Cardiac muscle cell (in vitro differentiated cells and primary cell): Measurements from ENCODE around the gene HSBP1. TPM values are rescaled to one million over a fixed set of nuclear protein-coding genes. Genes with fewer than 3 reads are reported as not detected.

ENCODE experiments used
- DNase-seq, 2 donors: peaks; one replicate each; pipeline versions ENCODE4 v3.0.0 to v3.0.0-alpha.2; 2010 to 2017; ENCODE audit warnings: low read depth in 1 of 2, low spot score in 1 of 2
- H3K27ac ChIP-seq: fragments of 200-600 bp; sonication (generic); 2 replicates; pipeline ENCODE4 v1.5.1; 2016
- H3K27me3 ChIP-seq: fragments of 200-600 bp; sonication (generic); 2 replicates; pipeline ENCODE4 v1.6.0; 2016; ENCODE audit warnings: control low read depth
- H3K36me3 ChIP-seq: fragments of 200-600 bp; sonication (generic); 2 replicates; pipeline ENCODE4 v1.5.1; 2016; ENCODE audit warnings: control low read depth
- H3K4me1 ChIP-seq: fragments of 200-600 bp; sonication (generic); 2 replicates; pipeline ENCODE4 v1.8.1; 2017; ENCODE audit warnings: low read depth, mild to moderate bottlenecking, mixed run types
- H3K4me3 ChIP-seq: fragments of 200-600 bp; sonication (generic); 2 replicates; pipeline ENCODE4 v1.5.1; 2016; ENCODE audit warnings: mild to moderate bottlenecking
- H3K9me3 ChIP-seq: fragments of 200-600 bp; sonication (generic); 2 replicates; pipeline ENCODE4 v1.5.1; 2017; ENCODE audit warnings: low read depth, mild to moderate bottlenecking, control low read depth
- CTCF ChIP-seq: IDR thresholded peaks from 2 replicates; pipeline ENCODE4 v1.5.1; 2012; ENCODE audit warnings: low read depth, mild to moderate bottlenecking, low read length
- polyA plus RNA-seq: library from polyadenylated mRNA; unstranded; fragments of >200 nt; fragmentation: Nextera tagmentation; extraction: Ambion mirVana; gene quantifications from 2 replicates; pipeline ENCODE4 v1.2.1, GENCODE V29; 2016
- total RNA-seq: library from RNA; depleted of rRNA; stranded (reverse); fragments of >200 nt; gene quantifications from 2 replicates; pipeline ENCODE4 v1.2.3, GENCODE V29; 2016

HSBP1 gene
- total and polyA plus RNA-seq, 2 experiments from 2014 or later, result 16.7 to 529 TPM

DNA sequence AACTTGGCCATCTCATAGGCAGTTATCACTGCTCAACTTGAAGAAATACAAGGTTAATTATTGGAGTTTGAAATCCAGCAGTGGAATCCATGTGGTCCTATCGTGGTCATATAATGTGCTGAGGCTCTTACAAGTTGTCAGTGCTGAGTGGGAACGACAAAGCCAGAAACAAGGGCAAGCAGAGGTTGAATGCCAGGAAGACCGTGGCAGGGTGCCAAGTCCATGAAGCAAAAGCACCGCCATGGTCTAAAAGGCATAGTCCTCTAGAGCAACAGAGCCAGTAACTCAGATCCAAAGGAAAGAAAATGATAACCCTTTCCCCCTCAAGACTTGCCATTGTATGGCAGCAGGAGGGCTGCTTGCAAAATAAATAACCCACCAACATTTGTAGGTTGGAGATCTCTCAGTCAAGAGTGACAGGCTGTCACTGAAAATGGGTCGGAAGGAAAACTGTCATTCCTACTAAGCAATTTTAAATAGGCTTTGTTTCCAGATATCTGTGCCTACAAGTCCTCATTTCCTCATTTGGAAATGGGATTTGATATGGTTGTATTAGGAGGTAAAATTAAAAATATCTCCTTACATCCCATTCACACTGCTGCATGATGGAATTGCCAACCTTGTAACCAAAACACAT lies 36.4 kb upstream of the HSBP1 start:
- H3K27me3 ChIP-seq, result no peaks in the 10 kb centered on the region
- no peaks in the 10 kb centered on the region for H3K4me1 ChIP-seq
- H3K9me3 ChIP-seq, result no peaks in the 10 kb centered on the region
- TF ChIP-seq CTCF, result no peak
- H3K27ac ChIP-seq, result no peak overlapping the region
- no peak overlapping the region for H3K4me3 ChIP-seq
- peak; percentile 15 to 59 for DNase-seq
- H3K36me3 ChIP-seq, result no peaks in the 10 kb centered on the region

DNA sequence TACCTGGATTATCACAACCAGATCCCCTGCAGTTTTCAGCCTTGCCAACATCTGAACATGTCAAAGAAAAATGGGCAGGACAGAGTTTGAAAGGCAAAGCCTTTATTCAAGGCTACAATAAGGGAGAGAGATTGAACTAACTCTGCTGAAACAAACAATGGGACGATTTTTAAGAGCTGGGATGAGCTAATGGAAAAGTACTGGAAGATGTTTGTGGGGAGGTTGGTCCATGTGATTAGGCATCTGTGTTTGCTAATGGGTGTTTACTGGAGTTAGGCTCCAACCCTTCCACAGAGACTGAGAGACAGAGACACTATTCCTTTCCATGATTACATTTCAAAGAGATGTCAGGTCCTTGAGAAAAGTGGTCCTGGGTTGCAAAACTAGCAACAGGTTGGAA lies 35.0 kb upstream of the HSBP1 start:
- Histone ChIP-seq H3K27ac (no peak overlapping the region), H3K9me3 (no peaks in the 10 kb centered on the region), H3K4me1 (no peaks in the 10 kb centered on the region), H3K36me3 (no peaks in the 10 kb centered on the region), H3K27me3 (no peaks in the 10 kb centered on the region), H3K4me3 (no peak overlapping the region)
- DNase-seq, result no peak
- TF ChIP-seq CTCF, result no peak

- Histone ChIP-seq H3K9me3 (no peaks in the 10 kb centered on the region), H3K36me3 (no peaks in the 10 kb centered on the region), H3K27me3 (no peaks in the 10 kb centered on the region), H3K4me1 (no peaks in the 10 kb centered on the region), H3K27ac (no peak overlapping the region), H3K4me3 (no peak overlapping the region)
- no peak for DNase-seq
- TF ChIP-seq CTCF, result no peak
Observed at GRCh38 chr16:83774066-83774465, 33.7 kb upstream of the HSBP1 start.

DNA sequence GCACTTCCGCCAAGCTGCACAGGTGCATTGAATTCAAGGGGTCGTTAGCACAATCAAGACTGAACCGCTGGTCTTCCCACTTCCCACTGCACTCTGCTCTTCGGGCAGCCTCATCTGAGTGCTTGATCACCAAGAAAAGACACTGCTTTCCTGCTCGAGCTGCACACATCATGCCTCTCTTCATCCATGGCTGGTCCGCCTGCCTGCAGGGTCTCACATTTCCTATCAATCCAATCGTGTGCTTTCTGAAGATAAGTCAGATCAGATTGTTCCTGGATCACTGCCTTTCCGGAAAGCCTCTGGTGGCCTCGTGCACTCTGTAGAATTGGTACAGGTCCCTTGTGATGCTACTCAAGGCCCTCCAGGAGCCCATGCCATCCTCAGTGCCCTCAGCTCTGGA lies 30.8 kb upstream of the HSBP1 start:
- H3K4me1 ChIP-seq, result no peaks in the 10 kb centered on the region
- DNase-seq, result no peak
- no peaks in the 10 kb centered on the region for H3K36me3 ChIP-seq
- H3K27ac ChIP-seq, result no peak overlapping the region
- no peaks in the 10 kb centered on the region for H3K27me3 ChIP-seq
- no peak overlapping the region for H3K4me3 ChIP-seq
- TF ChIP-seq CTCF, result no peak
- H3K9me3 ChIP-seq, result no peaks in the 10 kb centered on the region

- Histone ChIP-seq H3K9me3 (no peaks in the 10 kb centered on the region), H3K27ac (no peak overlapping the region), H3K36me3 (no peaks in the 10 kb centered on the region), H3K4me1 (no peaks in the 10 kb centered on the region), H3K27me3 (no peaks in the 10 kb centered on the region), H3K4me3 (no peak overlapping the region)
- TF ChIP-seq CTCF, result no peak
- peak in 1 of 2 donors; percentile 56 for DNase-seq
Observed at GRCh38 chr16:83779886-83780285, 27.9 kb upstream of the HSBP1 start.
